HEK293T (cell line): ENCODE results near the gene CABP4.

Source experiments
- CTBP1 ChIP-seq: fragments of 450-650 bp; IDR thresholded peaks from 2 replicates; pipeline ENCODE4 v1.6.1; 2016; ENCODE audit warnings: borderline replicate concordance
- FOXA1 ChIP-seq: fragments of 450-650 bp; IDR thresholded peaks from 2 replicates; pipeline ENCODE4 v1.6.1; 2016; ENCODE audit warnings: mild to moderate bottlenecking
- LEF1 ChIP-seq: fragments of 450-650 bp; IDR thresholded peaks from 2 replicates; pipeline ENCODE4 v1.6.1; 2017; ENCODE audit warnings: mild to moderate bottlenecking, borderline replicate concordance
- SP1 ChIP-seq: fragments of 450-650 bp; IDR thresholded peaks from 2 replicates; pipeline ENCODE4 v1.6.1; 2017
- TARDBP ChIP-seq: fragments of 450-650 bp; IDR thresholded peaks from 2 replicates; pipeline ENCODE4 v1.6.1; 2016

DNA sequence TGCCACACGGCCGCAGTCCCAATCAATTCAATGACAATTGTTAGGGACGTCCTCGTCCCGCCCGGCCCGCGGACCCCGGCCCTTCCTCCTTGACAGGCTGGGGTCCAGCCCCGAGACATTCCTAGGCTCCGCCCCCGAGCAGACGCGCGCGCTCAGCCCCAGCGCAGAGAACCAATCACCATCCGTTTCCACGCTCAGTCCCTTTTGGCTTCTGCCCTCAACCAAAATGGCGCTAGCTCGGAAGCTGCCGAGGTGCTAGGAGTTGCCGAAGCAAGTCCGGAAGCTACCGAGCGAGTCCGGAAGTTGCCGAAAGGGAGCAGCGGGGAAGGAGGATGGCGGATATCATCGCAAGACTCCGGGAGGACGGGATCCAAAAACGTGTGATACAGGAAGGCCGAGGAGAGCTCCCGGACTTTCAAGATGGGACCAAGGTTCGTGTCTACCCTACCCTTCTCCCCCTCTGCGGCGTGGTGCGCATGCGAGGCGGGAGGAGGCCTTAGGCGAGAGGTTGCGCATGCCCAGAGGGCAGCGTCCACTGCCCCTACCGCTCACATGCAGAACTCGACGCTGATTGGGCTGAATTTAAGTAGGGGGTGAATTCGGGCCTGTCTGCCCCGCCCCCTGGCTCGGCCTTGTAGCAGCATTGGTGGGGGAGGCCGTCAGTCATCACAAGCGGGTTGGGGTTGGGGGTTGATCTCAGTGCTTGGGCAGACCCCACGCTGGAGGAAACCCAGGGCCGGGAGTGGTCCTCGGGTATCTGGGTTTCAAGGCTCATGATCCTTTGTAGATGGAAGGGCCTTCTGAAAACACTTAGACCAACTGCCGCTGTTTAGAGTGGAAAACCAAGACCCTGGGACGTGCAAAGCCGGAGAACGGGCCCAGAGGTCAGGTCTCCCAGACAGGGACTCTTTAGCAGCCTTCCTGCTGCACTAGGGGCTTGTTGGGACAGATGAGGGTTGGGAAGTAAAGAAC lies 28.0 kb downstream of the CABP4 start, which contains the start of gene AIP:
- TF ChIP-seq LEF1, result no peak
- TF ChIP-seq FOXA1, result no peak
- no peak for TF ChIP-seq SP1
- TF ChIP-seq CTBP1, result no peak
- no peak for TF ChIP-seq TARDBP
